Lower leg skin (tissue), 3 donors: ENCODE data around the gene SCRT2.

Experiments
- CTCF ChIP-seq, 3 donors: fragments of 450-650 bp; IDR thresholded peaks; one replicate each; pipeline ENCODE4 v1.5.1; 2016; ENCODE audit warnings: antibody characterized with exemption in 3 of 3, mild to moderate bottlenecking in 3 of 3, moderate library complexity in 2 of 3
- POLR2A ChIP-seq, 2 donors: fragments of 450-650 bp; IDR thresholded peaks; one replicate each; pipeline ENCODE4 v1.6.1; 2016 to 2017; ENCODE audit warnings: antibody characterized with exemption in 2 of 2, mild to moderate bottlenecking in 1 of 2, moderate library complexity in 1 of 2

- TF ChIP-seq CTCF (IDR thresholded peaks at IDR 0.05) (no peak), POLR2A (IDR thresholded peaks at IDR 0.05) (no peak)
These were observed 14.3 kb upstream of the SCRT2 start for GRCh38 chr20:689947-690346.
